HG03460 (cell line): ENCODE results near the gene GMDS.

Experiments
- ATAC-seq: cut with Tn5 transposase; IDR thresholded peaks from one replicate; pipeline ENCODE4 v1.9.1; 2021; ENCODE audit not compliant: unreplicated experiment

The GMDS gene

DNA sequence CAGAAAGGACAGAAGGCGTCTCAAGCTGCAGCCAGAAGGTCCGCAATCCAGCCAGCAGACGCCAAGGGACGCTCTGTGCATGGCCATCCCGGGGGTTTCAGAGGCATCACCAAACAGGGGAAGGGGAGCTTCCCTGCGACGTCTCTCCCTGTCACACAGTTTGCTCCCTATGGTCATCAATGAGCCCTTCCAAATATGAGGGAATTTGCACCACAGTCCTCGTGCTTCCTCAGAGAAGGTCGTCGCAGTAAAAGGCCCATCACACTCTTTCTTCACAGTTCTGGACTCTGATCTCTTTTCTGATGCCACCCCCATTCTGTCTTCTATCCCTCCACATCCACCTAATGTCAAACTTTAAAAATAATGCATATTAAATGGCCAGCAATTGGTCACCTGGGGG is 645.9 kb downstream of the GMDS start:
- no peak for ATAC-seq

DNA sequence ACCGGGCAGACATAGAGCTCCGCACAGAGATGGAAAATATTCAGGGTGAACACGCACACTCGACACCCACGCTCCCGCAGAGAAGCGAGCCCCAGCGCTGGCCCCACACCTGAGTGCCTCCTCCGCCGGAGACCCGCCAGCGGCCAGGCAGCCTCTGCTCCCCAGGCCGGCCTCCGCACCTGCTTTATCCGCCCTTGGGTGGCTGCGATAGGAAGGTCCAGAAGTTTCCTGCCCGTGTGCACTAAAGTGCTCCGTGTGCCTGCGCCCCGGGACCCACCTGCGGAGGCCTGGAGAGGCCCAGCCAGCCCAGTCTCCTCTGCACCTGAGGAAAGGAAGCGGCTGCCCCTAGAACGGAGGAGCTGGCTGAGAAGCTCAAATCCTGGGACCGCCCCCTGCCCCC is 646.5 kb downstream of the GMDS start:
- no peak for ATAC-seq

DNA sequence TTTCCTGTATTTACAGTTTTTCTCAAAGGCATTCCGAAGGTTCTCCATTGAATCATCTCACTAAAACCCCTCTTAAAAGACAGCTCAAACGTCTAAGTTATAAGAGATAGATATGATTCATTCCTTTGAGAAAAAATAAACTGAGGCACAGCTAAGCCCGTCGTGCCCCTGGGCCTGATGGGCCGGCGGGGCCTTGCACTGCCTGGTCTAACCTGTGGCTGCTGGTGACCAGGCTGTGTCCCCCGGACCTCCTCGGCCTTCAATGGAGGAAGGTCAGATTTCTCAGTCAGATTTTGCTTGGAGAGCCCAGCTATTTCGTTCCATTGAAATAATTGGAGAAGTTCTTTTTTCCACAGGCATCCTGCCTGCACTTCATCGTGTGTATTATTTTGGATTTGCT is 647.0 kb downstream of the GMDS start:
- ATAC-seq: no peak

DNA sequence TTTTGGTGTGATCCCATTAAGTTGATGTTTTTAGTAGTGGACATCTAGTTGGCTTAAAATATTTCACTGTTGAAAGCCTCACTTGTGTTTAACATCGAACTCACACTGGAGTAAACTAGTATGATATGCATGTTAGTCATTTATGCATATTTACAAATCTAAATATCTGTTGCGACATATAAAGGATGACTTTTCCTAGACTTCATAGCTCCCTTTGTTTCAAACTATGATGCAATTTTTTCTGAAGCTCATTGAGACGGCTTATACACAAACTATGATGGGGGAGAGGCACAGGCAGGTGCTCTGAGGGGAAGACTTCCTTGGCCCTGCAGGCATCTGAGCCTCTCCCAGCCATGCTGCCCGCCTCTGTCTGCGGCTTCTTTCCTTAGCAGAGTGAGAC is 647.5 kb downstream of the GMDS start:
- ATAC-seq: no peak

DNA sequence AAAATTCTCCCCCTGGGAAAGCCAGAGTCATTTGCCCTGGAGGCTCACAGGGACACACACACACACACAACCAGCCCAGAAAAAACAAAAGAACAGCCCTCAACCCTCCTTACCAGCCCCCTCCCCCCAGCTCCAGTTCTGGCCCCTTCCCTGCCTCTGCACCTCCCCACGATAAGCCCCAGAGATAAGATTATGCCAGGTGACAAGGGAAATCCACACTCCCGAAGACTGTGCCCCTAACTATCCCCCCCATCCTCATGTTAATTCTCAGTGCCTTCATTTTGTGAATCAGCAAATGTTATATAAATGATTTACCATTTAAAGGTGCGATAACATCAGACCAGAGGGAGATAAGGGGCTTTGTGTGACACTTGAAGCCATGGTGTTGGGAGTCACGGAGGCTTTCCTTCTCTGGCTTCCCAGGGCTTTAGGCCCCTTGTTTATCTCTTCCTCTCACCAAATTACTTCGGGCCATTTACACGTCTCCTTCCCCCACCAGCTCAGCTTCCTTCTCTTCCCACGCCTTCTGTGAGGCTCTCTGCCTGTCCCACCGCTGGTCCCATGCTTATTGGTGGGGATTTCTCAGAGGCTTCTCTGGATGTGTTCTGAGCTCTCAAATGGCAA is 648.2 kb downstream of the GMDS start:
- ATAC-seq: no peak

DNA sequence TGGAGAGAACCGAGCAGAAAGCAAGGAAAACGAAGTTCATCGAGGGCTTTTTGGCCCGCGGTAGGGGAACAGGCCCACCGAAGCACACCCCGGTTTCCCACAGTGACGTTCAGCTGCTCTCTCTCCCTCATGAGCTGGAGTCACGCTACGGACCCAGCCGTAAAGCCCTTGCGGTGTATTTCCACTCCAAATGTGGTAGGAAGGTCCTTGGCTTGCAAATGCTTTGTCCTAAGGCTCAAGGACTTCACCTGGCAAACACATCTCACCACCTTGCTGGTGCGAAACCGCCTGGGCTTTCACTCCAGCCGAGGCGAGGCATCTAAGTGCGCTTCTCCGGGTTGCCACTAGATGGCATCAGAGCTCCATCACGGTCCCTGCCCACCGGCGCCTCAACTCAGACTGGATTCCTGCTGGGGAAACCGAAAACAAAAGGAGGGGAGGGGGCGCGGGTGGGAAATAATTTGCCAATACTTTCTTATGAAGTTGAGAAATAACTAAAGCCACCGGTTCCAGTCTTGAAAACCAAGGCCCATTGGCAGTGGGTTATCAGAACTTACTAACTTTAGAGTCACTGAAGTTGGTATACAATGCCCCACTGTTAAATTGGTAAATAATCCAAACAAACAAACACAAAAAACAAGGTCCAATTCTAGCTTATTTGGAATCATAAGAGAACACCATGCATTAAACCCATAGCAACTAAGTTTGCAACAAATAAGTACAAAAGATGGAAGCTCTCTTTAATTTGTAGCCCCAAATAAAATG is 649.1 kb downstream of the GMDS start:
- ATAC-seq: no peak

DNA sequence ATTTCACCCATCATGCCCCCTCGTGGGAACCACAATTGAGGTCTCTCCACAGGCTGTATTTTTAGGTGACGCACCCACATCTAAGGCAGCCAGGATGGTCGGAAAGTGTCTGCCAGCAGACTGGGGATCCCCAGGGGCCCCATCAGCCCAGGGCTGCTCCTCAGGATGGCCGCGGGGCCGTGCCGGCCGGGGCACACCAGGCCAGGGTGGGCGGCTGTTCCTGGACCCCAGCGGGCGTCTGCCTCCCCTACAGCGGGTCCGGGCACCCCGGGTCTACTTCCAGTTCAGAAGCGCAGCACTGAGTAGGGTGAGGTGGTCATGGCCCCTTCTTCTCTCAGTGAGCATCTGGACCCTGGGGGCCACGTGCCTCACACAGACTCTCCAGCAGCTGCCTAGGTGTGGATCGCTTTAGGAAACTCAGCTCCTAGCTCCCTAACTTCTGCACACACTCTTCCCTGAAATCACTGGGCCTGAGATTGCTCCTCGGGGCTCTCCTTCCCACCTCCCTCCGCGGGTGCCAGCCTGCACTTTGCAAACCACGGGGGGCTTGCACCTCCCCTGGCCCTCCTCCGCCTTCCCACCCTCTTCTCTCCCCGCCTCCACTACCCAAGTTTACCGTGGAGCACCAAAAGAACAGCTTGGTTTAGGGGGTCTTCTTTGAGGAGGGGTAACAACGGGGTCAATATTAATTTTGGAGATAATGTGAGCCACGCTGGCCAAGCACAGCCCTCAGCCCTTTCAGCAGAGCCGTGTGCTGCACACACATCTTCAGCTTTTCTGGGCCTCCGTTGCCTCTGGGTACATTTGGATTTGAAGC is 649.9 kb downstream of the GMDS start:
- no peak for ATAC-seq

DNA sequence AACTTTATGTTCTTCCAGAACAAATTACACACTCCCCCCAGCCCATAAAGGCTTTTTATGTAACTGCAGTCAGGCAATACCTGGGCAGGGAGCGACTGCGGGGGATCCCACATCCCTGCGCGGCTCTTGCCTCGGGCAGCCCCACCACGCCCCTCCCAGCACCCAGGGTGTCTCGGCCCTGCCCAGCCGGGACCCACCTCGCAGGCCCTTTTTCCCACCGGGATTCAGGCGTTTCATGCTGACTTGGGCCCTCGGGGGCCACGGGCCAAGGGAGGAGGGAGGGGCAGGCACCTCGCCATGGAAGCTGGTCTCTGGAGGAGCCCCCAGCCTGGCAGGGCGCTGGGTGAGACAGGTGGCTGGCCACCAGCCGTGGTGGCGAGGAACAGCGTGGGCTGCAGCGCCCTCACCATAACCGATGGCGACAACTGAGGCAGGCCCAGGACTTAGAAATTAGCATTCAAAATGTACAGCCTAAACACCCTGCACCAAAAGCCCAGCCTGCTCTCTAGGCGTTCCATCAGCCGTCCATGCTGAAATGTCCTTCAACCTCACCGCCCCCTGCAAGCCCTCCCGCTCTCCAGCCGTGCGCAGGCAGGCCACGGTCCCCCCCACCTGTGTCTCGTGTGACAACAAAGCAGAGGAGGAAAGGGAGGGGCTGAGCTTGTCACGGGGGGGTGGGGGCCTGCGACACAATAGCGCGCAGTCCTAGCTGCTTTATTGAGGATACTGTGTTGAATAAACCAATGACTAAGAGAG is 650.8 kb downstream of the GMDS start:
- no peak for ATAC-seq

DNA sequence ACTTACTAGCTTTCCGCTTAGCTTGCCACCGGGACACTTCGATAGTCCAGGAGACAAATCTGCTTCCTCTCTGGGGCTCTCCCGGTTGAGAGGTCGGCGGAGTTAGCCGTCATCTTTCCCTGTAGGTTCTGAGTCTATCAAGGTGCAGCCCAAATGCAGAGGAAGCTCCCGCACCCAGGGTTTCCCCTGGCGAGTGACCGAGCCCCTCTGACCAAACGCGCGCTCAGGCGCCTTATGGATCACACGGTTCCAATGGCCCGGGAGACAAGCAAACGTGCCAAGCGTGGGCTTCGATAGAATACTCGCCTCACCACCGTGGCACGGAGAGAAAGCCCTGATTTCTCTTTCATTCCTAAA is 651.5 kb downstream of the GMDS start:
- ATAC-seq: no peak

DNA sequence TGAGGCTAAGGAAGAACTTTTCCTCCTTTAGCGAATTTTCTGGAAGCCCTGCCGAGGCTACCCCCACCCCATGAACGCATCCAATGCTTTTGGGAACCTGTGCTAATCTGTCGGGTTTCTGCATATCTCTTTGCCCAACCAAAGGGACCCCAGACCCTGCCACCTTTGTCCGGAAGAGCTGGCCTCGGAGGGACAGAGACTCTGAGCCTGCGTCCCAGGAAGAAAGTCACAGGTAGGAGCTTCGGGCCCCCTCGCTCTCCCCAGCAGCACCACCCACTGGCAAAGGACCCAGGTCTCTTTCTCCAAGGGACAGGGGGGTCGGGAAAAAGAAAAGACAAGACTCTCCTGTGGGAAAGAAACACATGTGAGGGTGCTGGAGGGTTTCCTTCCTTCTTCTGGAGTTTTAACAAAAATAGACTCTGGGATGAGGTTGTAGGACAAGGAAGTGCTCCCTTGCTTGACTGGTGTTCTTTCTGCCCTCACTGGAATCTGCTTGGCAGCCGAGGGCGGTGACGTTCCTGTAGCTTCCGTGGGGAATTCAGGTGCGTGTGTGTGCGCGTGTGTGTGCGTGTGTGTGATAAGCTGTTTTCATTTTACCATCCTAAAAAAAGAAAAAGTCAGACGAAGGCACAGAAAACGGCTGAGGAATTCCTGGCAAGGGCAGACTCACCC is 652.0 kb downstream of the GMDS start:
- ATAC-seq: no peak

DNA sequence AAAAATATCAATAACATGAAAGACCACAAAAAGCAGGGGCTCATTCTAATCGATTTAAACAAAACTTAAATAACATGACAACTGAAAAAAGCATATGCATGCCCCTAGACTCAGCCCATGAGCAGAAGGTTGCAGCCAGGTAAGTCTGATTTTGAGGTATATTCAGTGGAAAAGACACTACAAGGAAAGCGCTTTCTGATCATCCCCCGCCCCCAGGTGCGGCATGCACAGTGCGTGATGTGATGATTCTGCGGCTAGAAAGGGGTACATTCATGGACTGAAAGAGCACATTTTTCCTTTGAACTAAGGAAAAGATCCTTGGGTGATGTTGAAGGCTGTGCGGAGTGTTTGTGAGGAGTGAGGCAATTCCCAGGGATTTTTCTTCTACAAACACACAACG is 652.6 kb downstream of the GMDS start:
- no peak for ATAC-seq

DNA sequence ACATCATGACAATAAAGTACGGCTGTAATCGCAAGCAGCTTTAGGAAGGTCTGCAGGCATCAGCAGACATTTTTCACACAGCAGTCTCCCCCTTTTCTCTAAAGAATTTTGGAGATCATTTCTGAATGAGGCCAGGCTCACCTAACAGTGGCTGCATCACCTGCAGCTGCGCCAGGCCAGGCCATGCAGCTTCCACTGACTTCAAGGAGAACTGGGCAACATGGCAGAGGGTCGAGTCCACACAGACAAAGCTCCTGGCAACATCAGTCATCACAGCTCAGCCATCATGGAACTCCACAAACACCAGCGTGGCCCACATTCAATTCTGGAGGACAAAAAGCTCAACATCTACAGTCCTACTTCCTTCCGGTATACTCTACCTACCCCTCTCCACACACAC is 653.5 kb downstream of the GMDS start:
- no peak for ATAC-seq

DNA sequence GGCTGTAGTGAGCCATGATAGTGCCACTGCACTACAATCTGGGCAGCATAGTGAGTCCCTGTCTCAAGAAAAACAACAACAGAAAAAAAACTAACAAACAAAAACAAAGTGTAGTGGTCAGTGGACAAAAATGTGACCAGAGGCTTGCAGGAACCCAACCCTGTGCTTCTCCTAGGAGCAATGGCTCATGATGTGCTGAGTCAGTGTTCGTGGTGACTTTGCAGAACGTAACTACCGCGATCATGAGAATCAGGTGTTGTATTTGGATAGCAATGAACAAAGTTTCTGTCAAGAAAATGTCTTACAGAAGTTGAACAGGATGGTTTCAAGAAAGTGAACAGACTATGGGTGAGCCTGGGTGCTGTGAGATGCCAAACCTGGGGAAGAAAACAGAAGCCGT is 654.2 kb downstream of the GMDS start:
- no peak for ATAC-seq

DNA sequence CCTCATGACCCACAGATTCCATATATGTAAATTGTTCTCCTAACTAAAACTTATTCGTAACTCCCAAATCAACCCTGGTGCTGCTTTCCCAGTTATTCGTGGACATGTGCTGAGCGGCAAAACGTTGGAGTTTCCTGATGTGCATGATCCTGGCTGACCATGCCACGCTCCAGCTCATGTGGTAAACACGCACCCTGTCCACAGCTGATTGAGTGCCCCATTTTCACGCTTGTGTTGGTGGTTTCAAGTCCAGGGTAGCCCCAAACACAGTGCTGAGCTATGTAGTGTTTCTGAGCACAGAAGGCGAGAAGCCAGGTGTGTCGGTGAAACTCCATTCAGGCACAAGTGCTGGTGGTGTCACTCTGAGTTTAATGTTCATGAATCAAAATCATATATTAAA is 654.8 kb downstream of the GMDS start:
- no peak for ATAC-seq

DNA sequence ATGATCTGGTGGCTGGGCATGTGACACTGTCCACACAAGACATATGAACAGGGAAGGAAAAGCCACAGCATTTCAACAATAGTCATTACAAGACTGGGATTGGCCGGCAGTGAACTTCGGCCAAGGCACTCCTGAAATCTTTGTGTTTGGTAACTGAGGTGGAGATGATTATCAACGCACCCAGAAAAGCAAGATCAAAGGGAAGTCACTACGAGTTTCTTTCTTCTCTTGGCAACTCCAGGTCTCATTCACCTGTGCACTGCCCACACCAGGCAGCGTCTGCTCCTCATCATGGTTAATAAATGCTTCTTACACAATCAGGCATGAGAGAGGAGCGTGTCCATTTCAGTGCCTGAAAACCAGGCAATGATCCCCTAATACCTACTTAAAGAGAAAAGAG is 656.2 kb downstream of the GMDS start:
- no peak for ATAC-seq

DNA sequence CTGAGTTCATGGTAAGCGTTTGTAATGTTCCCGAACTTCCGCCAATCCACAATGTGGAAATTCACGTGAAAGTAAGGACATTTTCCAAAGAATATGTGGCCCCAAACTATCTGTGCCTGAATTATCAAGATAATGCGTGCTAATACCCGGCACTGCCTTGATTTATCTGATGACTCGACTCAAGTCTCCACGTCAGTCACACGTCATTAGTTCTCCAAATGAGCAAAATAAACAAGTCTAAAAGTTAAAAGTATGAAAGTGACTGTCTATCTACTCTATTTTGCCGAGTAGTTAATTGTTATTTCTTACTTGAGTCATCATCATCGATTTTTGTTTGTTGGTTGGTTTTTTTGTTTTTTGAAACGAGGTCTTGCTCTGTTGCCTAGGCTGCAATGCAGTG is 657.4 kb downstream of the GMDS start:
- ATAC-seq: no peak

DNA sequence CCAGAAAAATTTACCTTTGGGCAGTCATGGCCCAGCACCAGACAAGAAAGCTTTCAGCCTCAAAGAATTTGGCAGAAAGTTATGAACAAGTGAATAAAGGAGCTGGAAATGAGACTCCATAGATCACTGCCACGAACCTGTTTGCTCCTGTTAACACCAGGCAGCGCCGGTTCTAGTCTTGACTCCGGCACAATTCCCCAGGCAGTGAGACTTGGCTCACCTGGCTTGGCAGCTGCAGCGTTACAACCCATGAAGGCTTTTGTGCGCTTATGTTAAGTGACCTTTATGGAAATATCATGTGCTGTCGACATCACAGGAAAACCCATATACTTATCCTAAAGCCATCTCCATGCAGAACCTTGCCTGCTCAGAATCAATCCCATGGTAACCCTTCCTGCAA is 657.9 kb downstream of the GMDS start:
- ATAC-seq: no peak

DNA sequence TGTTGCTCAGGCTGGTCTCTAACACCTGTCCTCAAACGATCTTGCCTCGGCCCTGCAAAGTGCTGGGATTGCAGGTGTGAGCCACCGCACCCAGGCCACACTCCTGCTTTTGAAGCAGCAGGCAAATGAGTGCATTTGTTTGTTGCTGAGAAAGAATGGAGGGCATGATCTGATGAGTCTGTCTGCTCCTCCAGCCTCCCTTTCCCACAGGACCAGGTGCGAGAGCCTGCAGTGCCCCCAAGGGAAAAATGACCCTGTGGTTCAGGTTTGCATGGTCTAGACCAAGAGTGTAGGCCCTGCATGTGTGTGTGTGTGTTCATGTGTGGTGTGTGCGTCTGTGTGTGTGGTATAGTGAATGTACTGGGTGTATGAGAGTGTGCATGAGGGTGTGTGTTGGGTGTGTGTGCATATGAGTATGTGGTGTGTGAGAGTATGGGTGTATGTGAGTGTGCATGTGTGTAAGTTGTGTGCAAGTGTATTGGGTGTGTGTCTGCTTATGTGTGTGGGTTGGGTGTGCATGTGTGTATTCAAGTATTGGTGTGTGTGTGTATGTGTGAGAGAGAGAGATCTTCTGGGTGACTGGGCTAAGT is 658.4 kb downstream of the GMDS start:
- no peak for ATAC-seq

DNA sequence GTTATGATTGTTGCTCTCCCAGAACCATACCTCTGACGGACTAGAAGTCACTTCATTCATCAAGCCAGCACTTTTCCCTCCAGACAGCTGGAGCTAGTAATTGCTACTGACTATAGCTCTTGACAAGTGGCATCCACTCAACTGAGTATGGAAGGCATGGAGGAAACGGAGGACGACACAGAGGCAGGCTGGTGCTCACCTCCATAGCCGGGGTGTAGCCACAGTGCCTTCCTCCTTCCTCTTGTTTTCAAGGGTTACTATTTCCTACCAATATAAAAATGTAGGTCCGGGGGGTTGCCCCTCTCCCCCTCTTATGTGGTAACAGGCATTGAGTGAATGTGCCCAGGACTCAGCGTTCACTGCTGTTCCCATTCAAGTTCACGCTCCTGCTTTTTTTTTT is 659.1 kb downstream of the GMDS start:
- no peak for ATAC-seq

DNA sequence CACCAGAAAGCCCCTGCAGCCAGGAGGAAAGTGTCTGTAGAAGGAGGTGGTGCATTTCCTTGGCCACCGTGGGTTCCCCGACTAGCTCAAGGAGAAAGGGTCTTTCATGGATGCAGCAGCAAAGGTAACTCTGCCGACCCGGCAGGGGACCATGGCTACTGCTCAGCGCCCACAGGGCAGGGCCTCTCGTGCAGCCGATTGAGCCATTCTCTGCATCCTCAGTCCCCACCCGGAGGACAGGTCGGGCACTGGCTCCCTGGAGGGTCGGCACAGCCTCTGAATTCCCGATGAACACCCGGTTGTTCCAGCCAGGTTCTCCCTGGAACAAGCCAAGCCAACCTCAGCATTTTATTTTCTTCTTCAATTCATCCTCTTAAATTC is 659.7 kb downstream of the GMDS start:
- ATAC-seq: no peak
